Mesenchymal stem cell (in vitro differentiated cells and primary cell): ENCODE measurements around the gene CCL28.

Experiments
- DNase-seq: peaks from one replicate; pipeline ENCODE4 v3.0.0-alpha.2; 2013
- H2AFZ ChIP-seq: one replicate; pipeline ENCODE4 v1.6.1; 2013; ENCODE audit warnings: low read depth, mild to moderate bottlenecking, control low read depth, inconsistent platforms, low read length, moderate library complexity
- H2AK5ac ChIP-seq: 2 replicates; pipeline ENCODE4 v1.6.1; 2013; ENCODE audit warnings: low read length, moderate library complexity, mild to moderate bottlenecking, inconsistent platforms; ENCODE audit not compliant: severe bottlenecking
- H2BK120ac ChIP-seq: one replicate; pipeline ENCODE4 v1.6.1; 2013; ENCODE audit warnings: low read depth, mild to moderate bottlenecking, inconsistent platforms, low read length, moderate library complexity
- H2BK12ac ChIP-seq, 2 experiments: one replicate each; pipeline ENCODE4 v1.6.1; 2013; ENCODE audit warnings: inconsistent platforms in 2 of 2, low read length in 2 of 2, mild to moderate bottlenecking in 2 of 2, moderate library complexity in 2 of 2, control low read depth in 1 of 2
- H2BK15ac ChIP-seq: one replicate; pipeline ENCODE4 v1.6.1; 2013; ENCODE audit warnings: mild to moderate bottlenecking, low read depth, inconsistent platforms; ENCODE audit not compliant: poor library complexity, severe bottlenecking
- H2BK5ac ChIP-seq: 2 replicates; pipeline ENCODE4 v1.6.1; 2013; ENCODE audit warnings: low read depth, mild to moderate bottlenecking, low read length, control low read depth, inconsistent platforms; ENCODE audit not compliant: poor library complexity, severe bottlenecking
- H3K14ac ChIP-seq, 2 experiments: one replicate each; pipeline ENCODE4 v1.6.1; 2013; ENCODE audit warnings: inconsistent platforms in 2 of 2, low read length in 2 of 2, control low read depth in 1 of 2, mild to moderate bottlenecking in 1 of 2, moderate library complexity in 1 of 2
- H3K18ac ChIP-seq, 2 experiments: one replicate each; pipeline ENCODE4 v1.6.1; 2013; ENCODE audit warnings: inconsistent platforms in 2 of 2, low read length in 2 of 2, control low read depth in 1 of 2, low read depth in 1 of 2, mild to moderate bottlenecking in 1 of 2
- H3K23ac ChIP-seq, 2 experiments: one replicate each; pipeline ENCODE4 v1.6.1; 2013; ENCODE audit warnings: inconsistent platforms in 2 of 2, low read length in 2 of 2, mild to moderate bottlenecking in 2 of 2, moderate library complexity in 2 of 2, control low read depth in 1 of 2
- H3K27ac ChIP-seq: 2 replicates; pipeline ENCODE4 v1.5.1; 2013; ENCODE audit warnings: mild to moderate bottlenecking, moderate library complexity, low read length, control low read depth, inconsistent platforms; ENCODE audit not compliant: poor library complexity, severe bottlenecking
- H3K27me3 ChIP-seq, 2 experiments: 2 replicates each; pipeline versions ENCODE4 v1.6.1 to v1.7.0; 2013; ENCODE audit warnings: low read length in 2 of 2, mild to moderate bottlenecking in 2 of 2, moderate library complexity in 2 of 2, control low read depth in 1 of 2, inconsistent platforms in 1 of 2; ENCODE audit not compliant: control insufficient read depth in 1 of 2, insufficient read depth in 1 of 2
- H3K36me3 ChIP-seq, 2 experiments: 2 replicates each; pipeline versions ENCODE4 v1.6.1 to v1.7.0; 2013; ENCODE audit warnings: low read length in 2 of 2, control low read depth in 1 of 2, inconsistent platforms in 1 of 2, low read depth in 1 of 2, mild to moderate bottlenecking in 1 of 2; ENCODE audit not compliant: insufficient read depth in 2 of 2, control insufficient read depth in 1 of 2
- H3K4ac ChIP-seq, 2 experiments: one replicate each; pipeline ENCODE4 v1.6.1; 2013; ENCODE audit warnings: inconsistent platforms in 2 of 2, low read length in 2 of 2, mild to moderate bottlenecking in 2 of 2, moderate library complexity in 2 of 2, control low read depth in 1 of 2, low read depth in 1 of 2
- H3K4me1 ChIP-seq: 2 replicates; pipeline ENCODE4 v1.6.1; 2013; ENCODE audit warnings: low read depth, low read length, control low read depth; ENCODE audit not compliant: control insufficient read depth, insufficient read depth
- H3K4me2 ChIP-seq: 2 replicates; pipeline ENCODE4 v1.6.1; 2013; ENCODE audit warnings: low read length, mild to moderate bottlenecking, inconsistent platforms; ENCODE audit not compliant: poor library complexity, severe bottlenecking
- H3K4me3 ChIP-seq, 2 experiments: 2 replicates each; pipeline versions ENCODE4 v1.5.1 to v1.7.0; 2013; ENCODE audit warnings: low read length in 2 of 2, mild to moderate bottlenecking in 2 of 2, control low read depth in 1 of 2, low read depth in 1 of 2; ENCODE audit not compliant: insufficient read depth in 1 of 2
- H3K79me1 ChIP-seq: replicated peaks from 2 replicates; pipeline ENCODE4 v1.6.1; 2013; ENCODE audit warnings: mild to moderate bottlenecking, control low read depth, low read length, inconsistent platforms; ENCODE audit not compliant: poor library complexity, severe bottlenecking
- H3K9ac ChIP-seq: 2 replicates; pipeline ENCODE4 v1.7.0; 2013; ENCODE audit warnings: mild to moderate bottlenecking, low read length, moderate library complexity
- H3K9me3 ChIP-seq: 2 replicates; pipeline ENCODE4 v1.7.0; 2013; ENCODE audit warnings: mild to moderate bottlenecking, low read length; ENCODE audit not compliant: control insufficient read depth
- H4K8ac ChIP-seq: one replicate; pipeline ENCODE4 v1.6.1; 2013; ENCODE audit warnings: inconsistent platforms, mild to moderate bottlenecking, low read length, moderate library complexity
- H4K91ac ChIP-seq: one replicate; pipeline ENCODE4 v1.6.1; 2013; ENCODE audit warnings: mild to moderate bottlenecking, low read length, inconsistent platforms
- WGBS: methylation state at CpG from one replicate; pipeline ENCODE4 v1.1.7; 2013; ENCODE audit warnings: mixed read lengths; 5-methylcytosine and 5-hydroxymethylcytosine counted together

Gene CCL28

DNA sequence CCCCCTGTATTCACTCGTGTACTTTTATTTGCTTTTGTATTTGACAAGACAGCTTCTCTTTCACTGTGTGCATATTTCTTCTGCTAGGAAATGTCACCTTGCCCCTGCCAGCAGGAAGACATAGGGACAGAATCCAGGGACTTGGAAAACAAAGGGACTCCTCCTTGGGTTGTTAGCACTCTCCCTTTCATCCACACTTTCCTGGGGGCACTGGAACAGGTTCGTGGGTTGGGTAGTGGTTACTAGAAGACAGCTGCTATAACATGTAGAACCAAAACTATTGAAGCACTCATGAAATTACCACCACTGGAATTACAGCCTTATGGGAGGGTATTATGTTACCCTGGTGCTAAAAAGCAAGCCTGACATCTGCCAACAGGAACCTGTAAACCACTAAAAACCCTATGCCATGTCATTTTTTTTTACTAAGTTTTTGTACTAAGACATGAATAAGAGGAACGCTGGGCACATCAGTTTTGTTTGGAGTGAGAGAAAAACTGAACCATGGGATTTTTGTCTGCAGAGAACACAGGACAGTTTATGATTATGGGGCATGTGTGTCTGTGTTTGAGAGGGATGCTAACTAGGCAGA is 4.7 kb upstream of the CCL28 start:
- Histone ChIP-seq H3K36me3 (no peaks in the 10 kb centered on the region), H3K4me1 (peaks cover 11% of the 10 kb centered on the region), H4K91ac (no peak overlapping the region), H3K79me1 (no peaks in the 10 kb centered on the region), H3K9ac (no peak overlapping the region), H2BK120ac (no peak overlapping the region), H3K4me2 (no peak overlapping the region), H2AFZ (no peak overlapping the region), H2BK5ac (no peak overlapping the region), H3K27me3 (no peaks in the 10 kb centered on the region), H3K4me3 (no peak overlapping the region), H3K4ac (no peak overlapping the region), H4K8ac (no peak overlapping the region), H3K9me3 (no peaks in the 10 kb centered on the region), H3K27ac (no peak overlapping the region), H2BK12ac (no peak overlapping the region), H3K18ac (no peak overlapping the region), H3K14ac (no peak overlapping the region), H2BK15ac (no peak overlapping the region), H2AK5ac (no peak overlapping the region), H3K23ac (no peak overlapping the region)
- no peak for DNase-seq
- WGBS: 47% methylated on average over 2 of the region's 3 CpGs

DNA sequence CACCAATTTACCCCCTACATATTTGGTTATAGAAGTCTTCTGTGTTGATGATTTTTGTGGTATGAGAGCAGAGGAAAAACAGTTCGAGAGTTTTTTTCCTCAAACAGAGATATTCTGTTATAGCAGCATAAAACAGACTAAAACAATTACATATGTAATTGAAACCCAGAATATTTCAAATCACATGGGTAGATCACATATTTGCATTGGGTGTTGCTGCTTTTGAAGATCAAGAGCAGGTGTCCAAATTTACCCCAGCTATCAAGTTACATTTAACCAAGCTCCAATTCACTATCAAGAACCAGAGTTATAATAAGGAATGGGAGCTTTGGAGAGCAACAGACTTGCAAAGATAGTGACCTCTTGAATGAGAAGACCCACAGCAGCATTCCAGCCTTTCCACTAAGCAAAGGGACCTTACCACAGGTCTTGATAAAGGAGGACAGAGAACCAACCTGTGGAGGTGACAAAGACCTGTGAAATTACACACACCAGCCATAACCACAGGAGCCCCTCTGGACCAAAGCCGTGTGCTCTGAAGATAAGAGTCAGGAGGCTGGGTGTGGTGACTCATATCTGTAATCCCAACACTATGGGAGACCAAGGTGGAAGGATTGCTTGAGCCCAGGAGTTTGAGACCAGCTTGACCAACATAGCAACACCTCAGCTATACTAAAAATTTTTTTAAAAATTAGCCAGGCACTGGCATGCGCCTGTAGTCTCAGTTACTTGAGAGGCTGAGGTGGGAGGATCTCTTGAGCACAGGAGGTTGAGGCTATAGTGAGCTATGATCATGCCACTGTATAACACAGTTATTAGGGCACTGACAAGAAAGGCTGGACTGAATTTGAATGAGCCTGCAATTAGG is 4.0 kb upstream of the CCL28 start:
- Histone ChIP-seq H3K4me2 (no peak overlapping the region), H2BK12ac (no peak overlapping the region), H3K18ac (no peak overlapping the region), H3K14ac (no peak overlapping the region), H2AK5ac (no peak overlapping the region), H3K4ac (no peak overlapping the region), H3K9ac (no peak overlapping the region), H2BK15ac (no peak overlapping the region), H3K27ac (no peak overlapping the region), H3K9me3 (no peaks in the 10 kb centered on the region), H3K4me3 (no peak overlapping the region), H2BK120ac (no peak overlapping the region), H3K27me3 (no peaks in the 10 kb centered on the region), H3K79me1 (no peaks in the 10 kb centered on the region), H3K36me3 (no peaks in the 10 kb centered on the region), H4K8ac (no peak overlapping the region), H4K91ac (no peak overlapping the region), H3K23ac (no peak overlapping the region), H2BK5ac (no peak overlapping the region), H3K4me1 (peaks cover 6% of the 10 kb centered on the region), H2AFZ (no peak overlapping the region)
- no peak for DNase-seq
- WGBS: 91% methylated on average over 1 of the region's 3 CpGs

- Histone ChIP-seq H3K4me3 (no peak overlapping the region), H2BK5ac (no peak overlapping the region), H3K23ac (no peak overlapping the region), H2BK15ac (no peak overlapping the region), H3K27ac (no peak overlapping the region), H3K18ac (no peak overlapping the region), H3K4ac (no peak overlapping the region), H3K79me1 (no peaks in the 10 kb centered on the region), H3K36me3 (no peaks in the 10 kb centered on the region), H3K4me1 (peaks cover 2% of the 10 kb centered on the region), H4K91ac (no peak overlapping the region), H3K9me3 (no peaks in the 10 kb centered on the region), H3K4me2 (no peak overlapping the region), H4K8ac (no peak overlapping the region), H3K14ac (no peak overlapping the region), H2AK5ac (no peak overlapping the region), H2AFZ (no peak overlapping the region), H3K9ac (no peak overlapping the region), H3K27me3 (no peaks in the 10 kb centered on the region), H2BK12ac (no peak overlapping the region), H2BK120ac (no peak overlapping the region)
- no peak for DNase-seq
- 94% methylated on average over 2 of the region's 2 CpGs for WGBS
These were observed 1.8 kb upstream of the CCL28 start for GRCh38 chr5:43413966-43414365.

DNA sequence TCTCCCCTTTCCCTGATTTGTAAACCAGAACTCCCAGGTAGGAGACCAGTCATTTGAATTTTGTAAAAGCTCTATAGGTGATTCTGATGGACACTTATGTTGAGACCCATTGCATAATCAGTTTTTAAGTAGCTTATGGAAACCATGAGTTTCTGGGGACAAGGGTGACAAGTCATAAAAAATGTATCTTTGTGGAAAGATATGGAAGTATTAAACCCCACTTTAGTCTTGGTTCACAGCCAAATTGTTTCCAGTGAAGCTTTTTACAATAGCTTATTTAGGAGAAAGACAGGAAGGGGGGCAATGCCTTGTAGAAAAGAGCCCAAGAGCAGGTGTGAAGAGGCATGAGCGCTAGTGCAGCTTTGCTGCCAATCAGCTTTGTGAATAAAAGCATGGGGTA is 453 bp upstream of the CCL28 start:
- Histone ChIP-seq H2BK120ac (no peak overlapping the region), H3K18ac (no peak overlapping the region), H3K4ac (no peak overlapping the region), H3K36me3 (no peaks in the 10 kb centered on the region), H2AFZ (no peak overlapping the region), H4K91ac (no peak overlapping the region), H3K27me3 (no peaks in the 10 kb centered on the region), H3K4me3 (no peak overlapping the region), H3K23ac (no peak overlapping the region), H3K9ac (no peak overlapping the region), H4K8ac (no peak overlapping the region), H2BK5ac (no peak overlapping the region), H2AK5ac (no peak overlapping the region), H3K79me1 (no peaks in the 10 kb centered on the region), H2BK12ac (no peak overlapping the region), H3K27ac (no peak overlapping the region), H2BK15ac (no peak overlapping the region), H3K9me3 (no peaks in the 10 kb centered on the region), H3K4me2 (no peak overlapping the region), H3K4me1 (peaks cover 2% of the 10 kb centered on the region), H3K14ac (no peak overlapping the region)
- WGBS: 100% methylated on average over 1 of the region's 1 CpG
- no peak for DNase-seq
